K562 (cell line): ENCODE results near the gene CHAD. TPM values are rescaled to one million over a fixed set of nuclear protein-coding genes. Genes with fewer than 3 reads are reported as not detected.

Experiments
- ATAC-seq: fragments of 200-7000 bp; cut with Tn5 transposase; 3 replicates; pipeline ENCODE4 v1.9.1; 2020; ENCODE audit warnings: moderate library complexity
- BruUV-seq: library from RNA; stranded (reverse); fragments of 400-500 nt; replicated peaks from 2 replicates; lab custom pipeline; 2021; lab: Mats Ljungman, UMichigan
- CTCF ChIA-PET: fragments of 300-600 bp; formaldehyde crosslinking; extraction: SDS; loops from one replicate; lab custom pipeline; 2021; ENCODE audit warnings: low intra/inter-chr PET ratio; lab: Yijun Ruan, JAX
- POLR2A ChIA-PET: fragments of 300-600, 350-650 bp; sonication (Branson Sonifier 250); formaldehyde crosslinking; extraction: SDS; loops from one replicate; lab custom pipeline; 2021; ENCODE audit warnings: antibody characterized with exemption, inconsistent platforms; lab: Yijun Ruan, JAX
- DNase-seq, 4 experiments: peaks; one replicate each; pipeline versions ENCODE4 v3.0.0 to v3.0.0-alpha.2; 2011 to 2018; ENCODE audit warnings: low spot score in 3 of 4, mixed read lengths in 3 of 4; ENCODE audit errors: extremely low read depth in 1 of 4
- FAIRE-seq: peaks from 2 replicates; lab custom pipeline; 2011; peaks lifted over from hg19 to GRCh38; lab: Jason Lieb, UNC
- H2AFZ ChIP-seq: 2 replicates; pipeline ENCODE4 v1.6.0; 2011; ENCODE audit warnings: low read depth, low read length, control low read depth, inconsistent platforms
- H3K27ac ChIP-seq: fragments of 200-600 bp; 3 replicates; pipeline ENCODE4 v1.8.0; 2011; ENCODE audit warnings: low read depth, mild to moderate bottlenecking, control low read depth, inconsistent platforms, low read length, moderate library complexity, mixed read lengths; ENCODE audit errors: extremely low read depth
- H3K27me3 ChIP-seq, 2 experiments: fragments of 300-600 bp in 1 of 2; 2 replicates in 1 of 2; 3 replicates in 1 of 2; pipeline versions ENCODE4 v1.6.0 to v1.8.0; 2011; ENCODE audit warnings: inconsistent platforms in 2 of 2, low read length in 2 of 2, mild to moderate bottlenecking in 1 of 2, mixed read lengths in 1 of 2, moderate library complexity in 1 of 2; ENCODE audit not compliant: control insufficient read depth in 2 of 2, insufficient read depth in 2 of 2
- H3K36me3 ChIP-seq: fragments of 300-600 bp; 3 replicates; pipeline ENCODE4 v1.8.0; 2011; ENCODE audit warnings: mild to moderate bottlenecking, low read length, inconsistent platforms; ENCODE audit not compliant: control insufficient read depth, insufficient read depth
- H3K4me1 ChIP-seq, 2 experiments: fragments of 200-600 bp in 1 of 2; replicated peaks in 1 of 2; 2 replicates in 1 of 2; 3 replicates in 1 of 2; pipeline versions ENCODE4 v1.5.1 to v1.8.0; 2011; ENCODE audit warnings: inconsistent platforms in 2 of 2, low read length in 2 of 2, mild to moderate bottlenecking in 1 of 2, mixed read lengths in 1 of 2, moderate library complexity in 1 of 2; ENCODE audit not compliant: control insufficient read depth in 2 of 2, insufficient read depth in 2 of 2
- H3K4me2 ChIP-seq: 2 replicates; pipeline ENCODE4 v1.6.1; 2011; ENCODE audit warnings: low read length, control low read depth, inconsistent platforms, mixed read lengths; ENCODE audit not compliant: insufficient read depth
- H3K4me3 ChIP-seq: fragments of 200-600 bp; sonication (generic), shearing (Covaris generic); 2 replicates; pipeline ENCODE4 v1.5.1; 2016; ENCODE audit warnings: control low read depth, inconsistent platforms
- H3K79me2 ChIP-seq: fragments of 200-600 bp; 3 replicates; pipeline ENCODE4 v1.8.0; 2011; ENCODE audit warnings: low read length, inconsistent platforms; ENCODE audit not compliant: control insufficient read depth, insufficient read depth
- H3K9ac ChIP-seq, 2 experiments: 2 replicates each; pipeline versions ENCODE4 v1.6.0 to v1.6.1; 2011; ENCODE audit warnings: low read depth in 2 of 2, low read length in 2 of 2, control low read depth in 1 of 2, inconsistent platforms in 1 of 2, mild to moderate bottlenecking in 1 of 2, mixed read lengths in 1 of 2; ENCODE audit not compliant: insufficient read depth in 1 of 2
- H3K9me1 ChIP-seq: one replicate; pipeline ENCODE4 v1.6.0; 2011; ENCODE audit warnings: inconsistent platforms, mild to moderate bottlenecking, low read length, moderate library complexity; ENCODE audit not compliant: control insufficient read depth, insufficient read depth
- H3K9me3 ChIP-seq: replicated peaks from 2 replicates; pipeline ENCODE4 v1.5.1; 2011; ENCODE audit warnings: low read depth, low read length, inconsistent platforms; ENCODE audit not compliant: control insufficient read depth, insufficient read depth
- H4K20me1 ChIP-seq: replicated peaks from 2 replicates; pipeline ENCODE4 v1.6.1; 2011; ENCODE audit warnings: low read length, inconsistent platforms, mixed read lengths; ENCODE audit not compliant: control insufficient read depth, insufficient read depth
- BHLHE40 ChIP-seq: IDR thresholded peaks from 2 replicates; pipeline ENCODE4 v1.6.1; 2011; ENCODE audit warnings: low read length, improper control_type of control experiment
- C11orf30 ChIP-seq: fragments of 450-650 bp; IDR thresholded peaks from 2 replicates; pipeline ENCODE4 v1.6.1; 2016; ENCODE audit warnings: low read depth, mild to moderate bottlenecking
- FOXM1 ChIP-seq, 2 experiments: fragments of 450-650 bp in 1 of 2; sonication (generic) in 1 of 2; formaldehyde crosslinking in 1 of 2; IDR thresholded peaks; 2 replicates each; pipeline versions ENCODE4 v1.6.1 to v1.9.0; 2017 to 2022; ENCODE audit warnings: low read depth in 2 of 2, mild to moderate bottlenecking in 2 of 2, missing genetic modification reagents in 1 of 2, moderate library complexity in 1 of 2
- KDM2B ChIP-seq: fragments of 250-450 bp; sonication (Bioruptor Pico); IDR thresholded peaks from 2 replicates; pipeline ENCODE4 v1.8.0; 2021; ENCODE audit warnings: mild to moderate bottlenecking, moderate library complexity
- MBD1 ChIP-seq: fragments of 250-450 bp; sonication (Bioruptor Pico); IDR thresholded peaks from 2 replicates; pipeline ENCODE4 v1.8.0; 2022; ENCODE audit warnings: inconsistent platforms
- NFIC ChIP-seq: fragments of 450-650 bp; IDR thresholded peaks from 2 replicates; pipeline ENCODE4 v1.6.1; 2017; ENCODE audit warnings: mild to moderate bottlenecking, inconsistent platforms
- RERE ChIP-seq: sonication (generic); formaldehyde crosslinking; IDR thresholded peaks from 2 replicates; pipeline ENCODE4 v1.8.0; 2023; ENCODE audit warnings: missing genetic modification reagents, mild to moderate bottlenecking, borderline replicate concordance
- SMAD2 ChIP-seq: fragments of 150-350 bp; IDR thresholded peaks from 2 replicates; pipeline ENCODE4 v1.6.1; 2014; ENCODE audit warnings: low read depth, mild to moderate bottlenecking, low read length
- TEAD1 ChIP-seq, 2 experiments: fragments of 450-650 bp in 1 of 2; sonication (generic) in 1 of 2; formaldehyde crosslinking; IDR thresholded peaks; 2 replicates each; pipeline versions ENCODE4 v1.4.0 to v1.8.0; 2020 to 2022; ENCODE audit warnings: mild to moderate bottlenecking in 2 of 2, missing genetic modification reagents in 1 of 2
- WGBS: fragments of 100-300 bp; shearing (Covaris generic); methylation state at CpG from one replicate; pipeline ENCODE4 v1.1.6; 2016; ENCODE audit warnings: low coverage, mixed read lengths; ENCODE audit not compliant: insufficient coverage; ENCODE audit errors: missing lambda C conversion rate; 5-methylcytosine and 5-hydroxymethylcytosine counted together
- in situ Hi-C: fragments of 300-500 bp; cut with MboI; formaldehyde crosslinking; loops from 4 replicates; pipeline ENCODE4 v1.15.0; 2018; ENCODE audit warnings: inconsistent platforms, mixed read lengths
- intact Hi-C: fragments of 100-400 bp; cut with micrococcal nuclease; formaldehyde crosslinking; loops from 2 replicates; pipeline ENCODE4 v1.14.2; 2022
- polyA plus RNA-seq, 8 experiments: library from polyadenylated mRNA; depleted of rRNA in 4 of 8; stranded (reverse) in 5 of 8; unstranded in 3 of 8; fragments of >200 nt; fragmentation: Nextera tagmentation in 2 of 8; fragmentation: Illumina TruSeq in 1 of 8; extraction: Ambion mirVana in 2 of 8; extraction: Trizol in 1 of 8; gene quantifications; 2 replicates each; pipeline versions ENCODE4 v1.2.1 to v1.2.3, GENCODE V29; 2011 to 2014; ENCODE audit warnings: inconsistent platforms in 1 of 8, missing spikeins in 1 of 8
- total RNA-seq, 7 experiments: library from RNA; depleted of rRNA in 6 of 7; stranded (reverse); fragments of >200 nt in 6 of 7; fragmentation: Illumina TruSeq in 2 of 7; extraction: Trizol in 2 of 7; gene quantifications; 2 replicates each; pipeline versions ENCODE4 v1.2.1 to v1.2.3, GENCODE V29; 2011 to 2021; ENCODE audit warnings: low replicate concordance in 1 of 7
- TF ChIP-seq, protein P1 (sequence below), 2 experiments: IDR thresholded peaks in 1 of 2; conservative IDR thresholded peaks in 1 of 2; 2 replicates each; pipeline ENCODE4 v1.6.1; 2016; ENCODE audit warnings: low read depth in 2 of 2, mild to moderate bottlenecking in 1 of 2, missing compliant biosample characterization in 1 of 2, missing genetic modification characterization in 1 of 2, moderate library complexity in 1 of 2

Gene CHAD
- total and polyA plus RNA-seq, 9 of the 15 experiments (the other 6 are each of a cell fraction or from before 2014, with no cell fraction given), result not detected

- Histone ChIP-seq H3K27me3 (no peaks in the 10 kb centered on the region; a peak in 1 of 5 replicates), H3K9me1 (no peaks in the 10 kb centered on the region), H3K9ac (no peak overlapping the region), H3K27ac (no peak overlapping the region), H4K20me1 (peaks cover 5% of the 10 kb centered on the region; the same call in 1 of the 2 replicates), H2AFZ (peak overlapping the region; percentile 24; the same call in 1 of the 2 replicates), H3K4me1 (peaks cover 16 to 26% of the 10 kb centered on the region in 2 experiments), H3K36me3 (no peaks in the 10 kb centered on the region), H3K79me2 (no peaks in the 10 kb centered on the region), H3K4me3 (no peak overlapping the region), H3K4me2 (peak overlapping the region; percentile 15; the same call in 1 of the 2 replicates), H3K9me3 (no peaks in the 10 kb centered on the region)
- intact Hi-C loops (no loop called here), in situ Hi-C loops (no loop called here)
- DNase-seq (peak in 2 of 4 experiments; percentile 17 to 51), FAIRE-seq (no peak), ATAC-seq (peak; percentile 77)
- BruUV-seq, result no TSS peak
- POLR2A ChIA-PET, result interaction anchor here (0.6 to 3.0 kb wide), 6 partner anchors 9 to 58 kb away, joined by 4 to 10 read pairs (median 6); no protein-coding TSS in a partner anchor
- 0% methylated on average over 3 of the region's 3 CpGs for WGBS
- CTCF ChIA-PET, result no interaction called here
- peak; percentile 10; the same call in 1 of the 2 replicates for TF ChIP-seq C11orf30
- no peak for TF ChIP-seq MBD1
- TF ChIP-seq, protein P1, sequence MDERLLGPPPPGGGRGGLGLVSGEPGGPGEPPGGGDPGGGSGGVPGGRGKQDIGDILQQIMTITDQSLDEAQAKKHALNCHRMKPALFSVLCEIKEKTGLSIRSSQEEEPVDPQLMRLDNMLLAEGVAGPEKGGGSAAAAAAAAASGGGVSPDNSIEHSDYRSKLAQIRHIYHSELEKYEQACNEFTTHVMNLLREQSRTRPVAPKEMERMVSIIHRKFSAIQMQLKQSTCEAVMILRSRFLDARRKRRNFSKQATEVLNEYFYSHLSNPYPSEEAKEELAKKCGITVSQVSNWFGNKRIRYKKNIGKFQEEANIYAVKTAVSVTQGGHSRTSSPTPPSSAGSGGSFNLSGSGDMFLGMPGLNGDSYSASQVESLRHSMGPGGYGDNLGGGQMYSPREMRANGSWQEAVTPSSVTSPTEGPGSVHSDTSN (CRISPR knock-in tag; IDR thresholded peaks at IDR 0.05; ENCODE audit: low read depth), result peak; percentile 41; the same call in 1 of the 2 replicates
- TF ChIP-seq, protein P1 (tag; conservative IDR thresholded peaks at IDR 0.05; ENCODE audit: low read depth), result peak; percentile 97
- no peak for TF ChIP-seq SMAD2
- no peak for TF ChIP-seq KDM2B (CRISPR knock-in tag)
- TF ChIP-seq NFIC, result peak; percentile 50
- 0 out of 2 replicates have a peak, but pooled peaks have one; percentile 6 for TF ChIP-seq BHLHE40
- no peak for TF ChIP-seq RERE
- TF ChIP-seq FOXM1 (IDR thresholded peaks at IDR 0.05; ENCODE audit: low read depth), result peak; percentile 13; the same call in 1 of the 2 replicates
- TF ChIP-seq FOXM1 (CRISPR knock-in tag; IDR thresholded peaks at IDR 0.05; ENCODE audit: low read depth), result no peak
- no peak for TF ChIP-seq TEAD1 (CRISPR knock-in tag; IDR thresholded peaks at IDR 0.05)
Measured at GRCh38 chr17:50443505-50443974, 25.1 kb downstream of the CHAD start.
